Amniotic epithelial cell (primary cell): ENCODE data around the gene ESM1.

Experiments used
- DNase-seq: peaks from one replicate; pipeline ENCODE4 v3.0.0-alpha.2; 2010; ENCODE audit warnings: low read depth

The ESM1 gene

DNA sequence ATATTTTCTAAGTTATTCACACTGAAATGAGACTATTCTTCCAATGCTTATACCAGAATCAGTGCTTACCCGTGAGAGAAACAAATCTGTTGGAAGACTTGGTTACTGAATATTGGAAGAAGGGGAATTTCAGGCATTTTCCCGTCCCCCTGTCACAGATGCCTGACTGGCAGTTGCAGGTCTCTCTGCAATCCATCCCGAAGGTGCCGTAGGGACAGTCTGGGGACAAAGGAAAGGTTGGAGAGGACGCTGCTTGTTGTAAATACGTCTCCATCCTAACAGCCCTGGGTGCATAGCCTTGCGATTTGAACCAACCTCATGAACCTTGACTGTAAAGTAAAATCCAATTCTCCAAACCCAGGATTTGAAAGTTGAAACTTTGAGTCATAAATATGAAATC, 3.5 kb downstream of the ESM1 start:
- no peak for DNase-seq

DNA sequence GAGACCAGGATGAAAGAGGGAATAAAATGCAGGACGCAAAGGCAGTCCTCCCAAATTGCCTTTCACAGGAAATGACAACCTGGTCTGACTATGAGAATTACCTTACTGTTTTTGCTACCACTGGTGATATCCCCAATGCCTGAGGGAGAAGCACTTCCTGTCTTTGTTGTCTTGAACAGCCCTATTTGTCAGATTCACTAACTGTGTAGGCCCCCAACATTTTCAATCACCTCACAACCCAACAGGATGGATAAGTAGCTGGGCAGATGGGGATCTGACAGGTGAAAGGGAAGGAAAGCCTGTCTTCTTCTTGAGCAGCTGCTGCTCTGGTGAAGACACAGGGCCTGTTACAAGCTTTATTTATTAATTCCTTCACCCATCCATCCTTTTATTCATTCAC, 9.7 kb downstream of the ESM1 start:
- DNase-seq, result no peak

DNA sequence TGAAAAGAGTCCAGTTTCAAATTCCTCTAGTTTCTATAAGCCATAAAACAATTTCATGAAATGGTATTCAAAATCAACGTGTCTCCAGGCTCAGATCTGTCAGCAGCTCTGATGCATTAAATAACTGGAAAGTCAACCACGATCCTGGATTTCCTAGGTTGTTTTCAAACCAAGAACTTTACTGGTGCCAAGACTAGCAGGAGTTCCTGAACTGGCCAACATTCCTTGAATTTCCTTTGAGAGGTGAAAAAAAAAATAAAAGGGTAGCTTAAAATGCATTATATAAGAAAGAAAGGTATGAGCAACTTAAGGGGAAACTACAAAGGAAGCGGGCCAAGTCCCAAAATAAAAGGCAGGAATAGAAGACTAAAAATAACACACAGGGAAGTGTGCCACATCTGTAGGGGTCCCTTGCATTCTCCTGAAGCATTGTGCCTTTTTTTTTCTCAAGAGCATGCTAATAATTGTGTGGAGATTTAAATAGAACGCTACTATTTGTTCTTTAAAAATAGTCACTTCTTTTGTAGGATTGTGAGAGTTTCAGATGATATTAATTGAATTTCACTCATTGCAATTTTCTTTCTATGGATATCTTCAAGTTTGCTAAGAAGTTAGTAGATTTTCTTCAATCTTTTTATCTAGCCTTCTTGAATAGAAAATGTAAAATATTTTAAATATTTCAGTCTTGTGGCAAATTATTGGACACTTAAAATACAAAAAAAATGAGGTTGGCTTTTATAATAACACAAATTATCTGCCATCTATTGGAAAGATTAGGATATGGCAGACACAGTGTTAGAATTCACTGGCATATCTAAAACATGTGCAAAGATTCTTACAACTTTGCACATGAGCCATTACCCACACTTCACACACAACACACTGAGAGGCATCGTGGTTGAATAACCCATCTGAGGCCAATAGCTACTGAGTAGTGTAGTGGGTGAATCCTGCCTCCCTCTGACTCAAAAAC, 15.3 kb downstream of the ESM1 start:
- no peak for DNase-seq

DNA sequence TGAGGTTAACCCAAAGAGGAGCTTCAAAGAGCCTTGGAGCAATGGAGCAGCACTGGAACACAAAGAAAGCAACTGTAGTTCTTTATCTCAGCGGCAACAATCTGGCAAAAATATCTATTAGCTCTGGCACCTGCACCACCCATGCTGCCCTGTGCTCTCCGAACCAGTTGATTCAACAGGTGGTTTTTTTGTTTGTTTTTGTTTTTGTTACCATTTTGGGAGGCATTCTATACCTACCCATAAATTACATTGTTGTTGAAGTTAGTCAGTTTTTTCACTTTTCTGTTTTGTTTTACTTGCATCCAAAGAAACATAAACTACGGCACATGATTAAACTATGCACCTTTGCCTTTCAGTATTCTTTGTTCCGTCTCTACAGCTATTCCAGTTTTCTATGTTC, 16.2 kb downstream of the ESM1 start:
- DNase-seq, result no peak

DNA sequence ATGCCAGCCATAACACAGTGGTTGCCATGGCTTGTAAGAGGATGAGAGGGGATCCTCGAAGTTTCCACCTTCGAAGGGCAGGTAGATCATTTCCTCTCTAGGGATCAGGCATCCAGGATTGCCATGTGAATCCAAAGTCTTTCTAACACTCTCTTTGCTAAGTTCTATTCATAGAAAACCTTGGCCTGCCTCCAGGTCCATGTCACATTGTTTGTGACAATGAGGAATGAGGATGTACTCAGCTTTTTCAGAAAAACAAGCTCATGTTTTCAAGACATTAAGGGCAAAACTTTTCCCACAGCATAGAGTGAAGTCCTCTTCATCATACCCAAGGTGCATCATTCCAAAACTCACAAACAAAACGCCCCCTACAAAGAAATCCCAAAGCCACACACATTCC, 19.6 kb downstream of the ESM1 start:
- DNase-seq, result no peak

DNA sequence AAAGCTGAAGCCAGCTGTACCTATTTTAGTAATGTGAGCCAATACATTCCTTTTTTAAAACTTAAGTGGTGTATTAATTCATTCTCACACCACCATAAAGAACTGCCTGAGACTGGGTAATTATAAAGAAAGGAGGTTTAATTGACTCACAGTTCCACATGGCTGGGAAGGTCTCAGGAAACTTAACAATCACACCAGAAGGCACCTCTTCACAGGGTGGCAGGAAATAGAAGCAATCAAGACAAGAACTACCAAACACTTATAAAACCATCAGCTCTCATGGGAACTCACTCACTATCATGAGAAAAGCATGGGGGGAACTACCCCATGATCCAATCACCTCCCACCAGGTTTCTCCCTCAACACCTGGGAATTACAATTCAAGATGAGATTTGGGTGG, 21.0 kb downstream of the ESM1 start:
- no peak for DNase-seq

DNA sequence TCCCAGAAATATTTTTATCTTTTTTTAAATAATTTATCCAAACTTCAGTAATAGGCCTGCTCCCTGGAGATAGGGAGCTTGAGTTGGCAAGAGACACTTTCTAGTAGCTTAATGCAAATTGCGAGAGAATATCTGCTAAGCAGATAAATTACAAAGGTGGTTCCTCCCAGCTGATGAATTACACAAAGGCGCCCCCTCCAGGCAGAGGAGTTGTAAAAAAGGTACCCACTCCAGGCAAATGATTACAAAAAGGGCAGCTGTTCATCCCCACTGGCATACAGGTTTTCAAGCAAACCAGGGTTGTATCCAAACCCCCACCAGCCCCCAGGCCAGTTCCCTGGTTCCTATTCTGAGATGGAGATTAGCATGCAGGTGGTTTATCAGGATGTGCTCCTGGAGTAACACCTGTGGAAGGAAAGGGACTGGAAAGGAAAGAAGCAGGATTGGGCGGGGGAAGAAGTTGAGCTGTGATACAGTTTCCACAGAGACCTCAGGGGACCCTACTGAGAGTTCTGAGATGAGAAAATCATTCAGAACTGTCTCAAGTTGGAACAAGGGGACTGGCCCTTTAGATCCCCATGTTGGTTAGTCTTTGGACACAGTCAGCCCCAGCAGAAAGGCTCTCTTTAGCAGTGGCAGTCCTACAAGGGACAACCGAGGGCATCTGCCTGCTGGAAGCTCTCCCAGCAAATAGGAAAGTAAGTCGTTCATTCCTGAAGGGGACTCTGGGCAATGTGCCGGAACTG, 25.5 kb downstream of the ESM1 start:
- DNase-seq, result peak; percentile 5

DNA sequence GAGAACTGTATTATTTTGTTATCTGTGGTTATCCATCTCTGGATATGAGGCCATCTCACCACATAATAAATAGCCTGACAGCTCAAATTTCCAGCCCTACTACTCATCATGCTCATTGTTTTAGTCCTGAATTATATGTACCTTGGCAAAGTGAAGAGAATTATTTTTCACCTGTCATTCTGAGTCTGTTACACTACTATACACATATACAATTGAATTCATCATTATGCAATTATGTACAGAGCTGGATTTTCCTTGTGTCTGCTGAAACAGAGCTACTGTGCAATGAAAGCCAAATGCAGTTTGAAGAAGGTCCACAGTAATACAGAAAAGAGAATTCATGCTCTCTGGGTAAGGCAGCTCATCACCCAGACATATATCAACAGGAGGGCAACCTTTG, 28.5 kb downstream of the ESM1 start:
- DNase-seq, result no peak

DNA sequence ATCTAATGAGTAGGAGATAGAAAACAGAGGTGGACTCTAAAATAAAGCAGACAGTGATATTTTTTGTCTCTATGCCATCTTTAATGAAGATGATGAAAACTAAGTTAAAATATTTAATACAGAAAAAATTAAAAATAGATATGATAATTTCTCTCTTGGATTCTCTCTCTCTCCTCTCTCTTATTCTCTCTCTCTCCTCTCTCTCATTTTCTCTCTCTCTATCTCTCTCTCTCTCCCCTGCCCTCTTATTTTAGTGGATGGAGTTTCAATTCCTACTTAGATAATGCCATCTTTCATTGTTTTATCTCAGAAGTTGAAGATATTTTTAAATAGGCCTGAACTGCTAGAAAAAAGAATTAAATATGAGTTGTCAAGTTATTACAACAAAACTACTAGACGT, 38.2 kb downstream of the ESM1 start:
- no peak for DNase-seq

DNA sequence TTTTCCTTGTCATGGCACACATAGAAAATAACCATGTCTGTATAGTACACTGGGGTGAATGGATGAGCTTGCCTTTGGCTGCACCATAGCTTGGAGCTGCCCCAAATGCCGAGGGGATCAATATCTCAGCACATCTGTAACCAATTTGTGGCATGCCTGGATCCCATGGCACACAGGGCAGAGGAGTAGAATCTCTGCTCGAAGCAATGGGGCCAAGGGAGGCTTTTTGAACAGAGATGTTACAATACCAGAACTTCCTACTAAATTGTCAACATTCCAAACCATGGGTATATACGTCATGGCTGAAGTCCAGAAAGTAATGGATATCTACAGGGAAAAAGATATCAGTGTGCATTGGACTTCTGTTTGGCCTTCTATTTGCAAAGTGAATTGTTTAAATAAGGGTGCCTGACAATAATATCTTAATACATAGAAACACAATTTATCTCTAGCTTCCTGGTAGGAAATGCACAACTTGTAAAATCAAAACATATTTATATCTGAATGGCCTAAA, 39.0 kb downstream of the ESM1 start:
- no peak for DNase-seq

DNA sequence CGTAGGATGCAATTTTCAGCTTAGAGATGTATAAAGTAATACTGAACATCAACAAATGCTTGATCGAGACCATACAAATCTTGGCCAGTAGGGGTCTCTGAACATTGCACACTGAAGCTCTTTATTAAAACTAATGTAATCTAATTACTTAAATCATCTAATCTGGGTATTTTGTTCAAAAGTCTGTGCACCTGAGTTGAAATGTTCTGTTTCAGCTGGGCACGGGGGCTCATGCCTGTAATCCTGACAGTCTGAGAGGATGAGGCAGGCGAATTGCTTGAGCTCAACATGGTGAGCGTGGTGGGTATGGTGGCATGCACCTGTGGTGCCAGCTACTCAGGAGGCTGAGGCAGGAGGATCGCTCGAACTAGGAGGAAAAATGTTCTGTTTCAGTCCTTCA, 41.0 kb downstream of the ESM1 start:
- DNase-seq, result peak; percentile 27

DNA sequence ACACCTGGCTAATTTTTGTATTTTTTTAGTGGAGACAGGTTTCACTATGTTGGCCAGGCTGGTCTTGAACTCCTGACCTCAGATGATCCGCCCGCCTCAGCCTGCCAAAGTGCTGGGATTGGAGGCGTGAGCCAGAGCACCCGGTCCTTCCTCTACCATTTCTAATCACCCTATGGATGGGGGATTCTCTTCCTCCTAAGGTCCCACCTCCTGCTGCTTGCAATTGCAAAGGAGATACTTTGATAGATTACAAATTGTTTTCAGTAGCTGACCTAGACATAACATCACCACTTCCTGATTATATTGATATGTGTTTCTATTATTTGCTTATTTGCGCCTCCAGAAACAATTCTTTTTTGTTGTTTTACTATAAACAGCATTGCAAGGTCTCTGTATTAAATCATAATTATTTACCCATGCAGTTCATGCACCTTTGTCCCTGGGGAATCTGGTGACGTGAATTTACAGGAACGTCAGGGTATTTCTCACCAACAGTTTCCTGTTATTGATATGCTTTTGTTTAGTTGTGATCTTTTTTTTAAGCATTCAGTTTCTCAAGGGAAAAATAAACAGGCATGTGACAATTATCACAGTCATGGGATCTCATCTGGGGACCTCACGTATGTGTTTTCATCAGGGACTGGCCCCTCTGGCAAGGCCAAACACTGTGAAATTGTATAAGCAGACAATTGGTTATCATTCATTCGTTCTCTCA, 43.2 kb downstream of the ESM1 start:
- DNase-seq, result no peak

DNA sequence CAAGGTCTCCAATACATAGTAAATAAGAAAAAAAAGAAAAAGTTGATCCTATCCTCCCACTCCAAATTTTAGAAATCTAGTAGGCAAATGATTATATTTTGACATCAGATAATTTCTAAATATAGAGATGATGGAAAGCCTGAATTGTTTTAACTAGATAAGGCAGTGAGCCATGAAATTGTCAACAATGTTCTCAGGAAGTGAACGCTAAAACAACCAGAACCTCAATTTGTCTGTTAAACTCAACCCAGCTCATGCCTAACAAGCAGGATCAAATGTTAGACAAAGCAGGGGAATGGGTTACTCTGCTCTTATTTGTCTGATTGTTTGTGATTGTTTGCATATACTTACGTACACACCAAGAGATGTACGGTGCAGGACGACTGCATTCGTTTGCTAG, 49.2 kb downstream of the ESM1 start:
- DNase-seq, result no peak

DNA sequence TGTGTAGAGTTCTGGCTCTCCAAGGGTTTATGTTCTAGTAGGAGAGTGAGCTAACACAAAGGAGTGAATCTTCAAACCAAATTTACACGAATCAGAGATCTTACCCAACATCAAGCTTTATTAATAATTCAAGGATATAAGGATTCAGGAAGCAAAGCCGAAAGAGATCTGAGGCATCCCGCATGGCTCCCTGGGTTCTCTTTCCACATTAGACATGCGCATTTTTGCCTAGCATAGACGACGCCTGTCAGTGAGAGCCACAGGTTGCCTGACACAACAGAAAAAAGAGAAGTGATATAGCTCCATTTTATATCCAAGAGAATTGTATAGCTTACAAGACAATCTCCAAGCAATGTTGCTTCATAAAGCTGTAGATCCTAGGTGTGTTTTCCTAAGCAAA, 52.6 kb downstream of the ESM1 start:
- DNase-seq, result no peak

DNA sequence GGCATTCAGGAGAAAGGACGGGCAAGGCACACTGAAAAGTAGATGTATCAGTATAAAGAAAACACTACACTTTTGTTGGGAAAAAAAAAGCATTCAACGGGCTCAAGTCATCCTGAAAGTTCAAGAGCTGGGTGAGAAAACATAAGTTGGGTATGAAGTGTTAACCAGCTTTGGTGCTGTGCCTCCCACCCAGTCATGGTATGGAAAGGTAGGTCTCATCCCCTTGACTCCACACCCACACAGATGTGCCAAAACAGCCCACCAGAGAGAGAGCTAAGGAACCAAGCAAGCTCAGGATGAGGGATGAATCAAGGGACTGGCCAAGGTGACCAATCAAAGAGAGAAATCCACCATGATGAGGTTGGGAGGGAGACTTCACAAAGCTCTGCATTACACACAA, 54.7 kb downstream of the ESM1 start:
- no peak for DNase-seq
